ENCODE data around the gene DIS3.

Gene DIS3

DNA sequence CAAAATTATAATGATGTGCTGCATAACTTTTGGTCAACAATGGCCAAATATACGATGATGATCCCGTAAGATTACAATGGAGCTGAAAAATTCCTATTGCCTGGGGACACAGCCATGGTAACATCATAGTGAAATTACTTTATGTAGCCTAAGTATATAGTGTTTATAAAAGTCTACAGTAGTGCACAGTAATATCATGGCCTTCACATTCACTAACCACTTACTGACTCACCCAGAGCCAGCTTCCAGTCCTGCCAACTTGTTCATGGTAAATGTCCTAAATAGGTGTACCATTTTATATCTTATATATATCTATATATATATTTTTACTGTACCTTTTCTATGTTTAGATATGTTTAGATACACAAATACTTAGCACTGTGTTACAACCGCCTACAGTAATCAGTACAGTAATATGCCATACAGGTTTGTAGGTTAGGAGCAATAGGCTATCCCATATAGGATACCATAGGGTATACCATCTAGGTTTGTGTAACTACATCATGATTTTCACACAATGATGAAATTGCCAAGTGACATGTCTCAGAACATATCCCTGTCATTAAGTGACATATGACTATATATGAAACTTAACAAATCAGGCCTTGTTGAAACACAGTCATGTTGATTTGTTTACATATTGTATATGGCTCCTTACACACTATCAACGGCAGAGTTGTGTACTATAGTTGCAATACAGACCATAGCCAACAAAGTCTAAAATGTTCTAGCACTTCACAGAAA, 23.7 kb downstream of the DIS3 start:
- no peaks in the 10 kb centered on the region for H3K9me3 ChIP-seq (ENCODE audit: low read length)
- H2AFZ ChIP-seq (ENCODE audit: low read length) = no peak overlapping the region
- no peak overlapping the region for H3K4me3 ChIP-seq (ENCODE audit: low read depth, low read length, poor library complexity, severe bottlenecking)
- no peak overlapping the region for H3K9ac ChIP-seq (ENCODE audit: low read length)
- H3K27ac ChIP-seq (ENCODE audit: low read depth, low read length, poor library complexity, severe bottlenecking) = no peak overlapping the region
- TF ChIP-seq, protein P1, sequence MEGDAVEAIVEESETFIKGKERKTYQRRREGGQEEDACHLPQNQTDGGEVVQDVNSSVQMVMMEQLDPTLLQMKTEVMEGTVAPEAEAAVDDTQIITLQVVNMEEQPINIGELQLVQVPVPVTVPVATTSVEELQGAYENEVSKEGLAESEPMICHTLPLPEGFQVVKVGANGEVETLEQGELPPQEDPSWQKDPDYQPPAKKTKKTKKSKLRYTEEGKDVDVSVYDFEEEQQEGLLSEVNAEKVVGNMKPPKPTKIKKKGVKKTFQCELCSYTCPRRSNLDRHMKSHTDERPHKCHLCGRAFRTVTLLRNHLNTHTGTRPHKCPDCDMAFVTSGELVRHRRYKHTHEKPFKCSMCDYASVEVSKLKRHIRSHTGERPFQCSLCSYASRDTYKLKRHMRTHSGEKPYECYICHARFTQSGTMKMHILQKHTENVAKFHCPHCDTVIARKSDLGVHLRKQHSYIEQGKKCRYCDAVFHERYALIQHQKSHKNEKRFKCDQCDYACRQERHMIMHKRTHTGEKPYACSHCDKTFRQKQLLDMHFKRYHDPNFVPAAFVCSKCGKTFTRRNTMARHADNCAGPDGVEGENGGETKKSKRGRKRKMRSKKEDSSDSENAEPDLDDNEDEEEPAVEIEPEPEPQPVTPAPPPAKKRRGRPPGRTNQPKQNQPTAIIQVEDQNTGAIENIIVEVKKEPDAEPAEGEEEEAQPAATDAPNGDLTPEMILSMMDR (IDR thresholded peaks at IDR 0.05; ENCODE audit: low read length) = no peak
- TF ChIP-seq EZH2 (IDR thresholded peaks at IDR 0.05; ENCODE audit: borderline replicate concordance, low read length) = no peak
- no peaks in the 10 kb centered on the region for H3K9me2 ChIP-seq (ENCODE audit: low read depth, low read length)
- H3F3A ChIP-seq (ENCODE audit: insufficient read depth, low read length) = 0 out of 2 replicates have a peak, but pooled peaks cover 5% of the 10 kb centered on the region
- no peaks in the 10 kb centered on the region for H4K20me1 ChIP-seq (ENCODE audit: insufficient read depth, low read length)
- H3K36me3 ChIP-seq (ENCODE audit: insufficient read depth, low read length) = peaks cover 92% of the 10 kb centered on the region
- no peaks in the 10 kb centered on the region for H3K27me3 ChIP-seq (ENCODE audit: insufficient read depth, low read length)
- H3K79me2 ChIP-seq (ENCODE audit: insufficient read depth, low read length) = no peaks in the 10 kb centered on the region
- H3K4me2 ChIP-seq (ENCODE audit: low read length) = no peak overlapping the region
- H3K4me1 ChIP-seq (ENCODE audit: insufficient read depth, low read length, severe bottlenecking) = no peaks in the 10 kb centered on the region

DNA sequence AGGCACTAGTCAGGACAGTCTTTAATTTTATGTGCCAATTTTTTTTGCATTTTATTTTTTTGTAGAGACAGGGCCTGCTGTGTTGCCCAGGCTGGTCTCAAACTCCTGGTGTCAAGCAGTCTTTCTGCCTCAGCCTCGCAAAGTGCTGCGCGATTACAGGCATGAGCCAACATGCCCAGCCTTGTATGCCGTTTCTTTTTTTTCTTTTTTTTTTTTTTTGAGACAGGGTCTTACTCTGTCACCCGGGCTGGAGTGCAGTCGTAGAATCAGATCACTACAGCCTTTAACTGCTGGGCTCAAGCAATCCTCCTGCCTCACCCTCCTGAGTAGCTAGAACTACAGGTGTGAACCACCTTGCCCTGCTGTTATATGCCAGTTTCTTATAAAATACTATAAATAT, 27.6 kb downstream of the DIS3 start:
- H2AFZ ChIP-seq (ENCODE audit: low read length) = no peak overlapping the region
- no peaks in the 10 kb centered on the region for H3K27me3 ChIP-seq (ENCODE audit: insufficient read depth, low read length)
- no peak overlapping the region for H3K9ac ChIP-seq (ENCODE audit: low read length)
- no peaks in the 10 kb centered on the region for H3K79me2 ChIP-seq (ENCODE audit: insufficient read depth, low read length)
- H3K27ac ChIP-seq (ENCODE audit: low read depth, low read length, poor library complexity, severe bottlenecking) = no peak overlapping the region
- no peaks in the 10 kb centered on the region for H3K9me2 ChIP-seq (ENCODE audit: low read depth, low read length)
- 0 out of 2 replicates have a peak, but pooled peaks cover 5% of the 10 kb centered on the region for H3F3A ChIP-seq (ENCODE audit: insufficient read depth, low read length)
- H3K4me1 ChIP-seq (ENCODE audit: insufficient read depth, low read length, severe bottlenecking) = no peaks in the 10 kb centered on the region
- H4K20me1 ChIP-seq (ENCODE audit: insufficient read depth, low read length) = no peaks in the 10 kb centered on the region
- no peaks in the 10 kb centered on the region for H3K9me3 ChIP-seq (ENCODE audit: low read length)
- no peak overlapping the region for H3K4me3 ChIP-seq (ENCODE audit: low read depth, low read length, poor library complexity, severe bottlenecking)
- no peak overlapping the region for H3K4me2 ChIP-seq (ENCODE audit: low read length)
- peaks cover 93% of the 10 kb centered on the region for H3K36me3 ChIP-seq (ENCODE audit: insufficient read depth, low read length)
- TF ChIP-seq, protein P1 (IDR thresholded peaks at IDR 0.05; ENCODE audit: low read length) = no peak
- TF ChIP-seq EZH2 (IDR thresholded peaks at IDR 0.05; ENCODE audit: borderline replicate concordance, low read length) = no peak

DNA sequence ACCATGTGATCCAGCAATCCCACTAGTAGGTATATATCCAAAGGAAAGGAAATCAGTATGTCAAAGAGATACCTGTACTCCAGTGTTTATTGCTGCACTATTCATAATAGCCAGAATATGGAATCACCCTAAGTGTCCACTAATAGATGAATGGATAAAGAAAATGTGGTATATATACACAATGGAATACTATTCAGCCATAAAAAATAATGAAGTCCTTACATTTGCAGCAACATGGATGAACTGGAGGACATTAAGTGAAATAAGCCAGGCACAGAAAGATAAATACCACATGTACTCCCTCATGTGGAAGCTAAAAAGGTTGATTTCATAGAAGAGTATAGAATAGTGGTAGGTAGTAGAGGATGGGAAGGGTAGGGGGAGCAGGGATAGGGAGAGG, 30.5 kb downstream of the DIS3 start:
- Histone ChIP-seq H3K27ac (ENCODE audit: low read depth, low read length, poor library complexity, severe bottlenecking) (no peak overlapping the region), H3K27me3 (ENCODE audit: insufficient read depth, low read length) (no peaks in the 10 kb centered on the region), H3K9me3 (ENCODE audit: low read length) (no peaks in the 10 kb centered on the region), H3K79me2 (ENCODE audit: insufficient read depth, low read length) (no peaks in the 10 kb centered on the region), H3K36me3 (ENCODE audit: insufficient read depth, low read length) (peaks cover 97% of the 10 kb centered on the region), H3K9ac (ENCODE audit: low read length) (no peak overlapping the region), H3K4me3 (ENCODE audit: low read depth, low read length, poor library complexity, severe bottlenecking) (no peak overlapping the region), H3F3A (ENCODE audit: insufficient read depth, low read length) (no peaks in the 10 kb centered on the region), H2AFZ (ENCODE audit: low read length) (no peak overlapping the region), H3K9me2 (ENCODE audit: low read depth, low read length) (no peaks in the 10 kb centered on the region), H4K20me1 (ENCODE audit: insufficient read depth, low read length) (no peaks in the 10 kb centered on the region), H3K4me2 (ENCODE audit: low read length) (no peak overlapping the region), H3K4me1 (ENCODE audit: insufficient read depth, low read length, severe bottlenecking) (no peaks in the 10 kb centered on the region)
- no peak for TF ChIP-seq EZH2 (IDR thresholded peaks at IDR 0.05; ENCODE audit: borderline replicate concordance, low read length)
- TF ChIP-seq, protein P1 (IDR thresholded peaks at IDR 0.05; ENCODE audit: low read length) = no peak
